ENCODE results near the gene DRAM1.

DNA sequence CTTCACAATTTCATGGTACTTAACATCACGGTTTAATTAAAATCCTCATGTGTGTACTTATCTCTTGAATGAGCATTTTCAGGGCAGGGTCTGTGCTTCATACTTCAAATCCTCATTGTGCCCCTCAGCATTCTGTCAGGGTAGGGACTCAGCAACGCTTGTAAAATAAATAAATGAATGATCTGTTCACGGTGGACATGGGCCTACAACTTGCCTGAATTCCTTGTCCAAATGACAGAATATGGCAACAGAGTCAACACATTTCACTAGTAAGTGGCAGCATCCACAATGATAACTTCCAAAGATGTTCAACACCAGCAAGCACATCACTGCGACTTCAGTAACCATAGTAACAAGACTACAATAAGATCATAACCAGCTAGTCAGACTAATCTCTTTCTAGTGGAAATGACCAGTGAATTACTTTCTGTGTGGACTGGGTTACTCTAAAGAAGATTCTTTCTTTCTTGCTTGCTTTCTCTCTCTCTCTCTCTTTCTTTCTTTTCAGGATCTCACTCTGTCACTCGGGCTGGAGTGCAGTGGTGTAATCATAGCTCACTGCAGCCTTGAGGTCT lies 32.2 kb upstream of the DRAM1 start:
- TF ChIP-seq, protein P1, sequence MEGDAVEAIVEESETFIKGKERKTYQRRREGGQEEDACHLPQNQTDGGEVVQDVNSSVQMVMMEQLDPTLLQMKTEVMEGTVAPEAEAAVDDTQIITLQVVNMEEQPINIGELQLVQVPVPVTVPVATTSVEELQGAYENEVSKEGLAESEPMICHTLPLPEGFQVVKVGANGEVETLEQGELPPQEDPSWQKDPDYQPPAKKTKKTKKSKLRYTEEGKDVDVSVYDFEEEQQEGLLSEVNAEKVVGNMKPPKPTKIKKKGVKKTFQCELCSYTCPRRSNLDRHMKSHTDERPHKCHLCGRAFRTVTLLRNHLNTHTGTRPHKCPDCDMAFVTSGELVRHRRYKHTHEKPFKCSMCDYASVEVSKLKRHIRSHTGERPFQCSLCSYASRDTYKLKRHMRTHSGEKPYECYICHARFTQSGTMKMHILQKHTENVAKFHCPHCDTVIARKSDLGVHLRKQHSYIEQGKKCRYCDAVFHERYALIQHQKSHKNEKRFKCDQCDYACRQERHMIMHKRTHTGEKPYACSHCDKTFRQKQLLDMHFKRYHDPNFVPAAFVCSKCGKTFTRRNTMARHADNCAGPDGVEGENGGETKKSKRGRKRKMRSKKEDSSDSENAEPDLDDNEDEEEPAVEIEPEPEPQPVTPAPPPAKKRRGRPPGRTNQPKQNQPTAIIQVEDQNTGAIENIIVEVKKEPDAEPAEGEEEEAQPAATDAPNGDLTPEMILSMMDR (optimal IDR thresholded peaks at IDR 0.05 in 1 of 3, IDR thresholded peaks at IDR 0.05 in 1 of 3, conservative IDR thresholded peaks at IDR 0.05 in 1 of 3; ENCODE audit: extremely low read depth in 1 of 3, insufficient read depth in 2 of 3, low read length in 3 of 3): no peak
- TF ChIP-seq EZH2 (IDR thresholded peaks at IDR 0.05; ENCODE audit: low read length): no peak

Data from keratinocyte (primary cell).